SU-DHL-6 (cell line): ENCODE results near the gene SLC22A1.

Experiments used
- H2AFZ ChIP-seq: fragments of 200-600 bp; sonication (generic); 2 replicates; pipeline ENCODE4 v1.6.1; 2014; ENCODE audit warnings: low read depth, mild to moderate bottlenecking, moderate library complexity, mixed read lengths, antibody characterized with exemption, low read length; ENCODE audit not compliant: severe bottlenecking
- H3F3A ChIP-seq: fragments of 200-600 bp; shearing (Covaris generic); 2 replicates; pipeline ENCODE4 v1.6.0; 2016; ENCODE audit warnings: antibody characterized with exemption, mild to moderate bottlenecking; ENCODE audit not compliant: insufficient read depth
- H3K27ac ChIP-seq: fragments of 200-600 bp; sonication (generic); 2 replicates; pipeline ENCODE4 v1.5.1; 2016; ENCODE audit warnings: low read depth, mild to moderate bottlenecking, low read length, moderate library complexity, mixed read lengths
- H3K27me3 ChIP-seq: fragments of 200-600 bp; sonication (generic), shearing (Covaris generic); 2 replicates; pipeline ENCODE4 v1.6.0; 2014; ENCODE audit warnings: mild to moderate bottlenecking, low read length
- H3K36me3 ChIP-seq: fragments of 200-600 bp; sonication (generic); 2 replicates; pipeline ENCODE4 v1.6.1; 2014; ENCODE audit warnings: mild to moderate bottlenecking, low read length, mixed read lengths
- H3K4me2 ChIP-seq: fragments of 300-600, 200-600 bp; shearing (Covaris generic), sonication (generic); 2 replicates; pipeline ENCODE4 v1.6.0; 2014; ENCODE audit warnings: low read length, low read depth, mild to moderate bottlenecking; ENCODE audit not compliant: poor library complexity, severe bottlenecking
- H3K4me3 ChIP-seq: fragments of 200-600 bp; sonication (generic); 2 replicates; pipeline ENCODE4 v1.5.1; 2014; ENCODE audit warnings: antibody characterized with exemption, low read length, mild to moderate bottlenecking, mixed read lengths; ENCODE audit not compliant: insufficient read depth, poor library complexity, severe bottlenecking
- H3K79me2 ChIP-seq: fragments of 200-600 bp; sonication (generic); 2 replicates; pipeline ENCODE4 v1.6.1; 2014; ENCODE audit warnings: mild to moderate bottlenecking, low read length, moderate library complexity; ENCODE audit not compliant: insufficient read depth
- H3K9ac ChIP-seq: fragments of 200-600 bp; sonication (generic); 2 replicates; pipeline ENCODE4 v1.7.0; 2014; ENCODE audit warnings: mild to moderate bottlenecking, low read length
- H3K9me2 ChIP-seq: fragments of 200-600 bp; sonication (generic); replicated peaks from 2 replicates; pipeline ENCODE4 v1.6.1; 2014; ENCODE audit warnings: low read length; ENCODE audit not compliant: insufficient read depth
- H3K9me3 ChIP-seq: fragments of 200-600 bp; sonication (generic); 2 replicates; pipeline ENCODE4 v1.6.1; 2014; ENCODE audit warnings: low read length, mixed read lengths; ENCODE audit not compliant: insufficient read depth
- H4K20me1 ChIP-seq: fragments of 200-600 bp; sonication (generic); 2 replicates; pipeline ENCODE4 v1.6.1; 2014; ENCODE audit warnings: low read depth, mild to moderate bottlenecking, antibody characterized with exemption, low read length, moderate library complexity, mixed read lengths
- CTCF ChIP-seq: fragments of 200-600 bp; sonication (generic); IDR thresholded peaks from one replicate; pipeline ENCODE4 v1.5.1; 2017; ENCODE audit warnings: antibody characterized with exemption, mild to moderate bottlenecking, low read length, moderate library complexity; ENCODE audit not compliant: insufficient read depth, poor library complexity, severe bottlenecking
- EZH2phosphoT487 ChIP-seq: fragments of 200-600 bp; sonication (generic), shearing (Covaris generic); conservative IDR thresholded peaks from 2 replicates; pipeline ENCODE4 v1.6.1; 2018; ENCODE audit warnings: mild to moderate bottlenecking, antibody characterized with exemption, low read length, moderate library complexity, mixed read lengths

Gene SLC22A1

DNA sequence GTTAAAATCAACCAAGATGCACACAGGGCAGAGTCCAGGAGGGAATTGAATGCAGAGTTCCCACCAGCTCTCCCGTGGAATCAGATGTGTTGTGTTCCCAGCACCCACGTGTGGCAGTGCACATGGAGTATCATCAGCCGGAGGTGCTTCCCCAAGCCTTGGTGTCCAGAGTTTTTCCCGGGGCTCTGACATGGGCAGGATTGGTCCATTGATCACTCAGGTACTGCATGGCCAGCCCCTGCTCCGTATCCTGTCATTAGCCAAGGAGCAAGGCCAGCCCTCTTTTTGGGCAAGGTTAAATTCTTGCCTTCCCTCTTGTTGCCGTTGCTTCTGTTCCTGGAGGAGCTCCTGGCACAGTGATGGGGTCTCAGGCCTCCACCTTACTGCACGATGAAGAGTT is 28.6 kb upstream of the SLC22A1 start:
- Histone ChIP-seq H3F3A (no peaks in the 10 kb centered on the region), H3K36me3 (no peaks in the 10 kb centered on the region; the same call in 1 of the 2 replicates), H3K9me2 (no peaks in the 10 kb centered on the region), H3K79me2 (no peaks in the 10 kb centered on the region), H3K9ac (no peak overlapping the region), H3K9me3 (no peaks in the 10 kb centered on the region), H3K4me2 (no peak overlapping the region), H3K27ac (no peak overlapping the region), H3K27me3 (no peaks in the 10 kb centered on the region), H4K20me1 (no peaks in the 10 kb centered on the region), H2AFZ (no peak overlapping the region), H3K4me3 (no peak overlapping the region)
- TF ChIP-seq CTCF (no peak), EZH2phosphoT487 (no peak)

DNA sequence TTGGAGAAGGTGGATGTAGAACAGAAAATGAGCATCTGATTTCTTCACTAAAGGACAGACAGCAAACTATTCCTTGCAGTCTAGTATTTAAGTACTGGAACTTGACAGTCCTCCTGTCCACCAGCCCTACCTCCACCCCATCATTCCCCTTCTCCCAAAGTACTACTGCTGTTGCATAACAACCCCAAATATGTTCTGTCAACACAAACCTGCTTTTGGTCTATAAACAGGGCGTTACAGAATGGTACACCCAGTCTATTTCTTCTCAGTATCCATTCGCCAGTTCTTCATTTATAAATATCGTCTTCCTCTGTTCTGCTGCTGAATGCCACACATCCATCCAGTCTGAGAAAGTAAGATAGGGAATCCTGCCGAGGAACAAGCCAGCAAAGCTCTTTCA is 27.7 kb upstream of the SLC22A1 start:
- Histone ChIP-seq H3K36me3 (no peaks in the 10 kb centered on the region), H3K27ac (no peak overlapping the region), H3K79me2 (no peaks in the 10 kb centered on the region), H2AFZ (no peak overlapping the region), H3K9ac (no peak overlapping the region), H3K4me3 (no peak overlapping the region), H3K27me3 (no peaks in the 10 kb centered on the region), H4K20me1 (no peaks in the 10 kb centered on the region), H3K9me3 (no peaks in the 10 kb centered on the region), H3F3A (no peaks in the 10 kb centered on the region), H3K4me2 (no peak overlapping the region), H3K9me2 (no peaks in the 10 kb centered on the region)
- TF ChIP-seq EZH2phosphoT487 (no peak), CTCF (no peak)

DNA sequence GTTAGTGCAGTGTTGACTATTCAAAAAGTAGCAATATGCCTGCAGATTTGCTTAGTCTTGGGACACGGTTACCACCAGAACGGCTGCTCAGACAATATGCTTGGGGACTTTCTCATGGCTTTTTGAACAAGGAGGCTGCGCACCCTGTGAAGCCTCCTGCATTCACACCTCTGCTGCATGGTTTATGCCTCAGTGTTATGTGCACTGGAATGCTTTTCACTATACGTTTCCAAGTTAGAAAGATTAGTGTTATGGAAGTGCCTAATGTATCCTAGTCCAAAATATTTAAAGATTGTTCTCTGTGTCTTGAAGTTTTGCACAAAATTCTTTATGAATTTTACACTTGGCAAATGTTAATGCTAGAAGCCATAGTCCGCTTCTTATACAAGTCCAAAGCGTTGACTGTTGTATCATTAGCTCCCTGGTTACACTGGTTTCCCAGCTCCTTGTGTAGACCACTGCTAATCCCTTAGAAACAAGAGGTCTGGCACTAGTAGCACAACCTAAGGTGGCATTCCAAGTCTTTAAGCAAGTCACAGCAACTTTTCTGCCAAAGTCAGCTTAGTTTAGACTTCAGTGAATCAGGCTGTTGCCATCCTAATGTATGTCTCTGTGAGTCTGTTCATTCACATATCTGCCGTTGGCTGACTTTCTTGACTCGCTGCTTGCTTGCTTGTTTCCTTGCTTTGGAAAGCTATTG is 26.3 kb upstream of the SLC22A1 start:
- Histone ChIP-seq H3K36me3 (no peaks in the 10 kb centered on the region), H3K79me2 (no peaks in the 10 kb centered on the region), H2AFZ (no peak overlapping the region), H3K4me3 (no peak overlapping the region), H3K27ac (no peak overlapping the region), H3K9me3 (no peaks in the 10 kb centered on the region), H3K27me3 (no peaks in the 10 kb centered on the region), H4K20me1 (no peaks in the 10 kb centered on the region), H3K4me2 (no peak overlapping the region), H3F3A (no peaks in the 10 kb centered on the region; the same call in 1 of the 2 replicates), H3K9ac (no peak overlapping the region), H3K9me2 (no peaks in the 10 kb centered on the region)
- TF ChIP-seq EZH2phosphoT487, result no peak
- TF ChIP-seq CTCF, result no peak
